IPS-20b (cell line): ENCODE data around the gene ARID1B.

Experiments used
- H3K27ac ChIP-seq: one replicate; pipeline ENCODE4 v1.5.1; 2013; ENCODE audit warnings: low read length
- H3K27me3 ChIP-seq: 2 replicates; pipeline ENCODE4 v1.6.1; 2013; ENCODE audit warnings: mild to moderate bottlenecking, low read length, inconsistent platforms; ENCODE audit not compliant: insufficient read depth
- H3K36me3 ChIP-seq: 2 replicates; pipeline ENCODE4 v1.6.1; 2013; ENCODE audit warnings: low read depth, mild to moderate bottlenecking, inconsistent platforms, low read length, moderate library complexity; ENCODE audit not compliant: insufficient read depth
- H3K4me1 ChIP-seq: 2 replicates; pipeline ENCODE4 v1.6.1; 2013; ENCODE audit warnings: mild to moderate bottlenecking, control low read depth, inconsistent platforms, low read length, moderate library complexity; ENCODE audit not compliant: insufficient read depth
- H3K4me3 ChIP-seq: 2 replicates; pipeline ENCODE4 v1.5.1; 2013; ENCODE audit warnings: mild to moderate bottlenecking, low read length, inconsistent platforms
- H3K9ac ChIP-seq: 2 replicates; pipeline ENCODE4 v1.6.1; 2013; ENCODE audit warnings: low read depth, mild to moderate bottlenecking, inconsistent platforms, low read length, moderate library complexity
- H3K9me3 ChIP-seq: 2 replicates; pipeline ENCODE4 v1.6.1; 2013; ENCODE audit warnings: mild to moderate bottlenecking, low read depth, low read length, inconsistent platforms; ENCODE audit not compliant: insufficient read depth

Gene ARID1B

DNA sequence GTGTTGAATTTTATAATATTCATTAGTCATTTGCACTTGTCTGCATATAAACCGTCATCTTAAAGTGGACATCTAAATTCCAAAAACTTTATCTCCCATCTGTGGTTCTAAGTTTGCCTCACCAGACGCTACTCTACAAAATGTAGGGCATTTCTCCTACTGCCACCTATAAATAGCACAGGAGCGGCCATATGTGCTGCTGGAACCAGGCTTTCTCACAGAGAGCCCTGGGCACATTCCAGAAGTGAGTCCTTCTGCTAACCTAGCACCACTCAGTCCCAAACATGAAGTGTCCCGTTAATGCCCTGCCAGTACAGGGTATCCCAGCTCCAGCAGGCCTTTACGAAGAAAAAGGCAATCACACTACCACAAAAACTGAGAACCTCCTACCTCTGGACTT lies 392.5 kb downstream of the ARID1B start:
- Histone ChIP-seq H3K9ac (no peak overlapping the region), H3K36me3 (peaks cover 29% of the 10 kb centered on the region), H3K27me3 (no peaks in the 10 kb centered on the region), H3K27ac (no peak overlapping the region), H3K9me3 (no peaks in the 10 kb centered on the region), H3K4me1 (peaks cover 13% of the 10 kb centered on the region), H3K4me3 (no peak overlapping the region)

DNA sequence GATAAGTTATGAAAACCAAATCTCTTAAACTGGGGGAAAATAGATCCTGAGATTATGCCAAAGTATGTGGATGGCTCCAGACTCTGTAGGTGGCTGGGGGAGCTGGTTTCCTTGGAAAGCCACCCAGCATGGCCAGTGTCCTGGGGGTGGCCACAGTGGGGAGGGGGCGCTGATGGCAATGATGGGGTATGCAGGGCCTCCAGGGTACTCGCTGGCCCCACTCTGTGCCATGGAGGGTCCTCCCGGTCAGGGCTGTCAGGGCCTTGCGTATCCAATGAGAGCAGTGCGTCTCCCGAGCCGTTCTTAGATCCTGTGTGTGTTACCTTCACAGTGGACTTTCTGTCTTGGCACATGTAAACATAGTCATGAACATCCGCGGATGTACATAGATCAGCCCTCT lies 393.4 kb downstream of the ARID1B start:
- Histone ChIP-seq H3K36me3 (peaks cover 26% of the 10 kb centered on the region), H3K27me3 (no peaks in the 10 kb centered on the region), H3K4me1 (peaks cover 13% of the 10 kb centered on the region), H3K9ac (no peak overlapping the region), H3K4me3 (no peak overlapping the region), H3K9me3 (no peaks in the 10 kb centered on the region), H3K27ac (no peak overlapping the region)

DNA sequence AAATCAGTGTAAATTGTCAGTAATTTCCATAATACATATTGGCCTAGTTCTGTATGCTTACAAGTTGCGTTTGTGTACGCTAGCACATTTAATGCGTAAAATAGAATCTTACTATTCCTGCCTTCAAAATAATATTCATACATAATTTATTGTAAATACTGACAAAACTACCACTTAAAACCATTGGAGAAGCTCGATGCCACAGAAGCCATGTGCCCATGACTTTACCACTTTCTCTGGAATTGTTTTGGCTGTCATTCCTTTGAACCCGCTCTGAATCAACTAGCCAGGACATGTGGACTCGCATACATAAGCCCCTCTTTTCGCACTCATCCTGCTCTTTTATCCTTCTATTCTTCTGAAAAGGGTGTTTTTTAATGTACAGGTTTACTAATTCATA lies 394.6 kb downstream of the ARID1B start:
- Histone ChIP-seq H3K4me3 (no peak overlapping the region), H3K4me1 (peaks cover 13% of the 10 kb centered on the region), H3K27me3 (no peaks in the 10 kb centered on the region), H3K36me3 (peaks cover 23% of the 10 kb centered on the region), H3K9me3 (no peaks in the 10 kb centered on the region), H3K27ac (no peak overlapping the region), H3K9ac (0 out of 2 replicates have a peak overlapping the region, but pooled peaks have one; percentile 30)

DNA sequence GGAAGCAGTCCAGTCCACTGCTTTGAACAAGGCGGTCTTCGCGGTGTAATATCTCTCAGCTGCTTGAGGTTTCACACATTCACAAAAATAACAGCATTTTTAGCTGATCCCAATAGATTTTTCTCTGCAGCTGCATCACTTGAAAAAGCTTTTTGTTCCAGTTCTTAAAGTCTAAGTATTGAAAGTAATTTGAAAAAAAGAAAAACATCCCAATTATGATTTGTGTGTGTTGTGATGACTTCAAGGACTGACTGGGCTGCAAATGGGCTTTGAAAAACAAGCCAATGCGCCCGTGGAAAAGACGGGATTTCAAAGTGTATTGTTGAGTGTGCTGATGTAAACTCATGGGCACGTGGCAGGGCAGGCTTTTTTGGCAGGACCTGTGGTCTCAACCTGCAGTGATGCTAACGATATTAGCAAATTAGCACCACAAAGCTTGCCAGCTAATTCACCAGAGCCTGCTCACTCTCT lies 395.1 kb downstream of the ARID1B start:
- no peaks in the 10 kb centered on the region for H3K9me3 ChIP-seq
- no peak overlapping the region for H3K27ac ChIP-seq
- H3K27me3 ChIP-seq: no peaks in the 10 kb centered on the region
- H3K4me1 ChIP-seq: peaks cover 13% of the 10 kb centered on the region
- 0 out of 2 replicates have a peak overlapping the region, but pooled peaks have one; percentile 30 for H3K9ac ChIP-seq
- H3K4me3 ChIP-seq: no peak overlapping the region
- H3K36me3 ChIP-seq: peaks cover 19% of the 10 kb centered on the region

DNA sequence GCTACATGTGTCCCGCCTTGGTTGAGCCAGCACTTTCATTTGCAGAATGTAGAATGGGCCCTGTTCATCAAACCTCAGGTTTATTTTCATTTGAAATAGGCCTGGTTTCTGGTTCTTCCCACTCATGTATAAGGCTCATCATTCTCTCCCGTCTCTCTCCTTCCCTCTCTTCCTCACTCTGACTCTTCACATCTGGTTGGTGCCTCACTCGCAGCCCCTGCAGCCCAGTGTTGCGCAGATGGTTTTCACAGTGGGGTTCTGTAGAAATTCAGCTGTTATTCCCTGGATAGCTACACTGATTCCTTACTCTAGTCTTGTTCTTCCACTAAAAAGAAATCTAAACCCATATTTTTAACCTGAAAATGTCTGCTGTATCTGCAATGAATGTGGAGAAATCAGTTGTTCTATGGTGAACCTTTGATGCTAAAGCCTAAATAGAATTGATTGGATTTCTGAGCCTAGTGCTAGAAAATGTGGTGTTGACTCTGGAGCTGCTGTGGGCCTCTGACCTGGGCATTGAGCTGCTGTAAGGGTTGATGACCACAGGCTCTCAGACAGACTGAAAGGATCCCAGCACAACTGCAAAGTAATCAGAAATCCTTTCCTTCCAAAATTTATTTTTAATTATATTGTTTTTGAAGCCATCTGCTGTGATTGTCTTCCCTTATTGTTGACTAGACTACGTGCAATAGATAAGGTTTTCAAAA lies 395.8 kb downstream of the ARID1B start:
- no peak overlapping the region for H3K4me3 ChIP-seq
- H3K9ac ChIP-seq: no peak overlapping the region
- H3K4me1 ChIP-seq: peaks cover 13% of the 10 kb centered on the region
- H3K27ac ChIP-seq: no peak overlapping the region
- no peaks in the 10 kb centered on the region for H3K9me3 ChIP-seq
- H3K36me3 ChIP-seq: peaks cover 14% of the 10 kb centered on the region
- no peaks in the 10 kb centered on the region for H3K27me3 ChIP-seq

DNA sequence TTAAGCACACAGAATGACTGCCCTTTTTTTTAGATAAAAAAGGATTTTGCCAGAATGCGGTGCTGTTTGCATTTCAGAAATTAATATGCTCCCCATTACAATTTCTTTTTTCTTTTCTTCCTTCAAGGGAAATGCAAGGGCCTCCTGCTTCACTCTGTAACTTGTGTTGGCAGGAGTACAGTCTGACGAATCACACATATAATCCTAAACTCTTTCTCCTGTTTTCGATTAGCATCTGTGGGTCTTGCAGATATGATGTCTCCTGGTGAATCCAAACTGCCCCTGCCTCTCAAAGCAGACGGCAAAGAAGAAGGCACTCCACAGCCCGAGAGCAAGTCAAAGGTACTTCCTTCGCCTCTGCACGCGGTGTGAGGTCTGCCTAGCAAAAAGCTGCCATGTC lies 396.6 kb downstream of the ARID1B start:
- Histone ChIP-seq H3K27ac (no peak overlapping the region), H3K4me3 (no peak overlapping the region), H3K9me3 (no peaks in the 10 kb centered on the region), H3K4me1 (peaks cover 13% of the 10 kb centered on the region), H3K9ac (no peak overlapping the region), H3K36me3 (peaks cover 7% of the 10 kb centered on the region), H3K27me3 (no peaks in the 10 kb centered on the region)

DNA sequence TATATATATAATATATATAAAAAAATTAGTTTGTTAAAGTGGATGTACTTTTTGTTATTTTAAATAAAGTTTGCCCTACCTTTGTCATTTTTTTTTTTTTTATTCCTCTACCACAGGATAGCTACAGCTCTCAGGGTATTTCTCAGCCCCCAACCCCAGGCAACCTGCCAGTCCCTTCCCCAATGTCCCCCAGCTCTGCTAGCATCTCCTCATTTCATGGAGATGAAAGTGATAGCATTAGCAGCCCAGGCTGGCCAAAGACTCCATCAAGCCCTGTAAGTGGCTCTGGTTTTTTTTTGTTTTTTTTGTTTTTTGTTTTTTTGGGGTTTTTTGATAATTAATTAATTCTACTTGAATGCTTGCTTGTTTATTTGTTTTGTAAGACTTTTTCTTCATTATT lies 397.6 kb downstream of the ARID1B start:
- peaks cover 13% of the 10 kb centered on the region for H3K4me1 ChIP-seq
- H3K4me3 ChIP-seq: no peak overlapping the region
- H3K27ac ChIP-seq: no peak overlapping the region
- H3K27me3 ChIP-seq: no peaks in the 10 kb centered on the region
- H3K36me3 ChIP-seq: 0 out of 2 replicates have a peak, but pooled peaks cover 3% of the 10 kb centered on the region
- no peak overlapping the region for H3K9ac ChIP-seq
- H3K9me3 ChIP-seq: no peaks in the 10 kb centered on the region

DNA sequence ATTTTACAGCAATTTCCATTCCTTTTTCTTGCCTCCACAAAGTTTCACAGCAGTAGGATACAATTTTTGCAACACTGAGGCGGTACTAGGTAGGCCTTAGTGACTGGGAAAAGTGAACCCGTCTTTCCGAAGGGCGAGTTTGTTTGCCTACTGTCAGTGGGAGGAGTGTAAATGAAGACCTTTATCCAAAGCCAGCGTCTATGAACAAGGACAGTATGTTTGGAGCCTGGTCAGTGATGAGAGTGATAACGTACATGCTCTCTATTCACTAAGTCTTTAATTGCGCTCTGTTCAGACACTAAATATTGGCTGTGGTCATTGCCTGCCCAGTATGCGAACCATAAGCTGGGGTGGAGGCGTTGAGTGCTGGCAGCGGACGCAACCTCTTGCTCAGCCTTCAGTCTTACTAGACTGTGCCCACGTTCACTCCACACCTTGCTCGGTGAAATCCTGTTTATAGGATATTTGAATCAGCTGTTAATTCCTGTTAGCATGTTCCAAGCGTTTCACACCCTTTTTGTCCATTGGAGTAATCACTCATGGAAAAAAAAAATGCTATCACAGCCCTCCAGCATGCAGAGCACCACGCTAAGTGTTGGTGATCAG lies 400.7 kb downstream of the ARID1B start:
- H3K27me3 ChIP-seq: no peaks in the 10 kb centered on the region
- H3K27ac ChIP-seq: no peak overlapping the region
- no peaks in the 10 kb centered on the region for H3K9me3 ChIP-seq
- H3K36me3 ChIP-seq: peaks cover 25% of the 10 kb centered on the region
- H3K4me1 ChIP-seq: peaks cover 2% of the 10 kb centered on the region; the same call in 1 of the 2 replicates
- H3K9ac ChIP-seq: no peak overlapping the region
- no peak overlapping the region for H3K4me3 ChIP-seq

DNA sequence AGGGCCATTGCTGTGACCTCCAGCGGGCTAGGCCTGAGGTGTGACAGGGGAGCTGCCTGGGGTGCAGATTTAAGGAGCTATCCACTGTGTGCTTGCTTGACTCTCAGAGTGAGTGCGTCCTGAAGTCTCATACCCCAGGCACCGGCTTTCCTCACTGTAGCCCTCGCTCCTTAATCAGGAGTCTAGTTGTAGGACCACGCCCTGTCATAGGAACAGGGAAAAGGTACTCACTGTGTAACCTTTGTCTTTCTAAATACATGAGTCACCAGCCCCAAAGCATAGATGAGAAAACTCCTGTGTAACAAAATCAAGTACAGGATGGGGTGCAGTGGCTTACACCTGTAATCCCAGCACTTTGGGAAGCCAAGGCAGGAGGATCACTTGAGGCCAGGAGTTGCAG lies 404.5 kb downstream of the ARID1B start:
- Histone ChIP-seq H3K9ac (no peak overlapping the region), H3K4me3 (no peak overlapping the region), H3K9me3 (no peaks in the 10 kb centered on the region), H3K27ac (no peak overlapping the region), H3K4me1 (0 out of 2 replicates have a peak, but pooled peaks cover 3% of the 10 kb centered on the region), H3K27me3 (no peaks in the 10 kb centered on the region), H3K36me3 (peaks cover 48% of the 10 kb centered on the region)

DNA sequence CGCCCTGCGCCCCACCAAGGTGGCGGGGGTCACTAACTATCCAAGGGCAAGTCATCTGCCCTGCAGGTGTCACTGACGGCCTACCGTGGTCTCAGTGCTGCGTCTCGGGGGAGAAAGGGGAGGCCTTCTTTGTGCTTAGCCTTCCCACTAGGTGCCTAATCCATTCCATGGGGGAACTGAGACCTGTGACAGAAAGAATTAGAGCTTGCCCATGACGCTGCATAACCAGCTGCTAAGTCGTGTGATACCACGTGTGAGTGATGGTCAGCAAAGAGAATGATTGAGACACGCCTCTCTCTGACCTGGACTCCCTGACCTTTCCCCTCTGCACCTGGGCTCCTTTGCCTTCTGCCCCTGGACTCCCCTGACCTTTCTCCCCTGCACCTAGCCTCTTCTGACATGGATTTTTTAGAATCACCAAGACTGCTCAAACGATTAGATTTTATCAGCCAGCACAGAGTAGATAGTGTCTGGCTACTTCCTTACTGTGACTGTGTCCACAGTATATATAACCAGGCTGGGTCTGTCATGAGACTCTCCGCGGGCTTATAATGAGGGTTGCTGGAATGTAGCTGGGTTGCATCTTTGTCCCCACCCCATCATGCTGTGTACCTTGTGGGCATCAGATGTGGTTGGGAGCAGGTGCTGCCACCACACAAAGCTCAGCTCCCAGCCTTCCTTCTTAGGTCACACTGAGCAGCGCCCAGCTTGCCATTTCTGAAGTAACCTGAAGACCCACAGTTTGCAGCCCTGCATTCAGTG lies 405.5 kb downstream of the ARID1B start:
- Histone ChIP-seq H3K27me3 (no peaks in the 10 kb centered on the region), H3K4me3 (no peak overlapping the region), H3K9ac (no peak overlapping the region), H3K27ac (no peak overlapping the region), H3K9me3 (no peaks in the 10 kb centered on the region), H3K4me1 (0 out of 2 replicates have a peak, but pooled peaks cover 5% of the 10 kb centered on the region), H3K36me3 (peaks cover 56% of the 10 kb centered on the region)

DNA sequence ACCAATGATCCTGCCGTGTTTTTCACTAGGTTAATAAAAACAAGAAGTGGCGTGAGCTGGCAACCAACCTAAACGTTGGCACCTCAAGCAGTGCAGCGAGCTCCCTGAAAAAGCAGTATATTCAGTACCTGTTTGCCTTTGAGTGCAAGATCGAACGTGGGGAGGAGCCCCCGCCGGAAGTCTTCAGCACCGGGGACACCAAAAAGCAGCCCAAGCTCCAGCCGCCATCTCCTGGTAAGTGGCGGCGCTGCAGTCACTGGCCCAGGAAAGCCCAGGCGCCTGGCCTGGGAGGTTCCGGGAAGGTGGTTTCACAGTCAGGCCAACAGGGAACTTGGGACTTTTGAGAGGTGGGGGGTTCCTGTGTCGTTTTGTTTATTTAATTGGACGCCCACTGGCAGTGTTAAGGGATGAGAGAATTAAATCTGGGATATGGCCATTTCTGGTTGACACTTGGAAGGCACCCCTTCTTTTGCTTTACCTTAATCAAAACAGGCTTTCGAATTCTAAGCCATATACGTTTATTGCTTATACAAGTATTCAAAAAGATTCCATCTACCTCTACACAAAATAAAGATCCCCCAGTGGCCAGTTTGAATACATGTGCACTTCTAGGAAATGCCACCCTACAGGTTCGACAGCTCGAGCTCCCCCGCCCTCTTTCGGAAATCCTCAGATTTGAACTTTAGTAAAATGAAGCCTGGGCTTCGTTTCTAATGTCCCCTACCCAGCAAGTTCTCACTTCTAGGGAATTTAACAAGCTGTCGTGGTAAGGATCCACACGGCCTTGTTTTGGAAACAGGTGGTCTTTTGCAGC lies 407.2 kb downstream of the ARID1B start:
- Histone ChIP-seq H3K27ac (no peak overlapping the region), H3K36me3 (peaks cover 70% of the 10 kb centered on the region), H3K4me1 (0 out of 2 replicates have a peak, but pooled peaks cover 5% of the 10 kb centered on the region), H3K9ac (no peak overlapping the region), H3K27me3 (no peaks in the 10 kb centered on the region), H3K9me3 (no peaks in the 10 kb centered on the region), H3K4me3 (no peak overlapping the region)
